Limb (tissue), 2 donors: ENCODE measurements around the gene POU3F1.

Experiments
- DNase-seq, 2 donors: peaks; one replicate each; pipeline ENCODE4 v3.0.0-alpha.2; 2016; ENCODE audit errors: extremely low spot score in 2 of 2

Gene POU3F1

GRCh38 chr1:38028105-38028591 lies 18.4 kb downstream of the POU3F1 start:
- no peak for DNase-seq

- DNase-seq = no peak
Observed at GRCh38 chr1:38027201-38028104, 19.1 kb downstream of the POU3F1 start.

GRCh38 chr1:38026592-38027200 lies 19.9 kb downstream of the POU3F1 start:
- peak in 1 of 2 donors; percentile 78 for DNase-seq

GRCh38 chr1:38025664-38026063 lies 20.9 kb downstream of the POU3F1 start:
- no peak for DNase-seq

- no peak for DNase-seq
Observed at GRCh38 chr1:38025233-38025632, 21.4 kb downstream of the POU3F1 start.

- no peak for DNase-seq
Observed at GRCh38 chr1:38022810-38023209, 23.8 kb downstream of the POU3F1 start.

- DNase-seq = no peak
Observed at GRCh38 chr1:38021969-38022368, 24.6 kb downstream of the POU3F1 start.

GRCh38 chr1:38020396-38020795 lies 26.2 kb downstream of the POU3F1 start:
- no peak for DNase-seq

- peak in 1 of 2 donors; percentile 75 for DNase-seq
Observed at GRCh38 chr1:38018864-38019343, 27.7 kb downstream of the POU3F1 start.

GRCh38 chr1:38015978-38016725 lies 30.4 kb downstream of the POU3F1 start:
- no peak for DNase-seq

- DNase-seq = no peak
Observed at GRCh38 chr1:38014724-38015424, 31.7 kb downstream of the POU3F1 start.

- no peak for DNase-seq
Observed at GRCh38 chr1:38014171-38014570, 32.4 kb downstream of the POU3F1 start.

GRCh38 chr1:38013227-38013622 lies 33.4 kb downstream of the POU3F1 start:
- DNase-seq = no peak

GRCh38 chr1:38012363-38013226 lies 34.0 kb downstream of the POU3F1 start, which contains the start of gene UTP11:
UTP11 (plus strand) TSS chr1:38012734; CDS start chr1:38012803, 69 bp downstream.
- peak; percentile 94 to 98 for DNase-seq

GRCh38 chr1:38009841-38010180 lies 36.8 kb downstream of the POU3F1 start:
- DNase-seq = no peak

GRCh38 chr1:38009088-38009840 lies 37.3 kb downstream of the POU3F1 start:
- no peak for DNase-seq

GRCh38 chr1:38006008-38006828 lies 40.4 kb downstream of the POU3F1 start:
- DNase-seq = peak in 1 of 2 donors; percentile 43

GRCh38 chr1:38005195-38006007 lies 41.2 kb downstream of the POU3F1 start, which contains the start of gene FHL3:
FHL3 (minus strand) TSS chr1:38005514; CDS start chr1:37999412, 6,102 bp downstream.
- DNase-seq = peak; percentile 80 to 86
